AG09319 (cell line): ENCODE results near the gene PXK.

Source experiments
- DNase-seq: peaks from one replicate; pipeline ENCODE4 v3.0.0-alpha.2; 2010; ENCODE audit warnings: low read depth; ENCODE audit errors: extremely low read depth
- TF ChIP-seq, protein P1 (sequence below): IDR thresholded peaks from 2 replicates; pipeline ENCODE4 v1.5.1; 2011; ENCODE audit warnings: low read depth, mild to moderate bottlenecking, inconsistent platforms, low read length, moderate library complexity

PXK gene

GRCh38 chr3:58324391-58325390 lies 8.0 kb upstream of the PXK start:
- TF ChIP-seq, protein P1, sequence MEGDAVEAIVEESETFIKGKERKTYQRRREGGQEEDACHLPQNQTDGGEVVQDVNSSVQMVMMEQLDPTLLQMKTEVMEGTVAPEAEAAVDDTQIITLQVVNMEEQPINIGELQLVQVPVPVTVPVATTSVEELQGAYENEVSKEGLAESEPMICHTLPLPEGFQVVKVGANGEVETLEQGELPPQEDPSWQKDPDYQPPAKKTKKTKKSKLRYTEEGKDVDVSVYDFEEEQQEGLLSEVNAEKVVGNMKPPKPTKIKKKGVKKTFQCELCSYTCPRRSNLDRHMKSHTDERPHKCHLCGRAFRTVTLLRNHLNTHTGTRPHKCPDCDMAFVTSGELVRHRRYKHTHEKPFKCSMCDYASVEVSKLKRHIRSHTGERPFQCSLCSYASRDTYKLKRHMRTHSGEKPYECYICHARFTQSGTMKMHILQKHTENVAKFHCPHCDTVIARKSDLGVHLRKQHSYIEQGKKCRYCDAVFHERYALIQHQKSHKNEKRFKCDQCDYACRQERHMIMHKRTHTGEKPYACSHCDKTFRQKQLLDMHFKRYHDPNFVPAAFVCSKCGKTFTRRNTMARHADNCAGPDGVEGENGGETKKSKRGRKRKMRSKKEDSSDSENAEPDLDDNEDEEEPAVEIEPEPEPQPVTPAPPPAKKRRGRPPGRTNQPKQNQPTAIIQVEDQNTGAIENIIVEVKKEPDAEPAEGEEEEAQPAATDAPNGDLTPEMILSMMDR = no peak
- DNase-seq = no peak

- TF ChIP-seq, protein P1 = no peak
- DNase-seq = no peak
Measured at GRCh38 chr3:58325525-58325992, 7.1 kb upstream of the PXK start.

DNA sequence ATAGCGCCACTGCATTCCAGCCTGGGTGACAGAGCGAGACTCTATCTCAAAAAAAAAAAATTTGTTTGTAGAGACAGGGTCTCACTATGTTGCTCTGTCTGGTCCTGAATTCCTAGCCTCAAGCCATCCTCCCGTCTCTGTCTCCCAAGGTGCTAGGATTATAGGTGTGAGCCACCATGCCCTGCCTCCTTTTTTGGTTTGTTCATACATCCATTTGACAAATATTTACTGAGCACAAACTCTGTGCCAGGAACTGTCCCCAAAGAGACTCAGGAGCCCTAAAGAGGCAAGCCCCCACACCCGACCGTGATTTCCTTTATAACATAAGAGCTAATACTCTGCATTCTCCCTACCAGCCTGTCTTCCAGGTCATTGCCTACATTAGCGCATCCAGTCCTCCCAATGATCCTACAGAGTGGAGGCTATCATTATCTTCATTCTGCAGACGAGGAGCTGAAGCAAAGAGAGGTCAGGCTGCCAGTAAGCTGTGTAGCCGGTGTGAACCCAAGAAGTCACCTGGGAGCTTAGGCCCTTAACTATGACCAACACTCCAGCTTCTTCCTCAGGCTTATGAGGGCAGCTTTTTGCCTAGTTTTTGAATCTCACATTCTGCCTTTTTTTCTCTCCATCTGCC lies 6.3 kb upstream of the PXK start:
- TF ChIP-seq, protein P1 = no peak
- DNase-seq = no peak

GRCh38 chr3:58329150-58329921 lies 3.4 kb upstream of the PXK start:
- DNase-seq = no peak

DNA sequence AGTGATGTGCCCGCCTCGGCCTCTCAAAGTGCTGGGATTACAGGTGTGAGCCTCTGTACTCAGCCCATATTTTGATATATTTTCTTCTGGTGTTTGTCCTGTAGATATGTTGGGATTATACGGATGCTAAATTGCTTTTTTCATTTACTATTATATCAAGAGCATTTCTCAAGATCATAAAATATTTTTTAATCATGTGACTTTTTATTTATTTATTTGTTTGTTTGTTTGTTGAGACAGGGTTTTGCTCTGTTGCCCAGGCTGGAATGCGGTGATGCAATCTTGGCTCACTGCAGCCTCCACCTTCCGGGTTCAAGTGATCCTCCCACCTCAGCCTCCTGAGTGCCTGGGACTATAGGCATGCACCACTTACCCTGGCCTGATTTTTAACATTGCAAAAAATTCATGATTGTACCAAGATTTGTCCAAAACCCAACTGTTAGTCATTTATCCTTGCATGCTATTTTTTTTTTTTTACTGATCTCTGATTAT lies 2.7 kb upstream of the PXK start:
- TF ChIP-seq, protein P1 = no peak
- DNase-seq = no peak

More at GRCh38 chr3:58329150-58329921, 3.4 kb upstream of the PXK start:
- TF ChIP-seq, protein P1 = no peak

- TF ChIP-seq, protein P1 = no peak
Measured at GRCh38 chr3:58331593-58332152, 1.0 kb upstream of the PXK start.

More at GRCh38 chr3:58331593-58332152, 1.0 kb upstream of the PXK start:
- no peak for DNase-seq
